DMS79 (cell line): ENCODE measurements around the gene DGKQ.
"Not testable (repeated sequence)": the region's sequence is repeated elsewhere in the genome, so short reads cannot be mapped to it uniquely, and the experiment has no call there.

ENCODE experiments used
- DNase-seq: peaks from one replicate; lab custom pipeline; 2025; lab: John Stamatoyannopoulos, UW

The DGKQ gene

DNA sequence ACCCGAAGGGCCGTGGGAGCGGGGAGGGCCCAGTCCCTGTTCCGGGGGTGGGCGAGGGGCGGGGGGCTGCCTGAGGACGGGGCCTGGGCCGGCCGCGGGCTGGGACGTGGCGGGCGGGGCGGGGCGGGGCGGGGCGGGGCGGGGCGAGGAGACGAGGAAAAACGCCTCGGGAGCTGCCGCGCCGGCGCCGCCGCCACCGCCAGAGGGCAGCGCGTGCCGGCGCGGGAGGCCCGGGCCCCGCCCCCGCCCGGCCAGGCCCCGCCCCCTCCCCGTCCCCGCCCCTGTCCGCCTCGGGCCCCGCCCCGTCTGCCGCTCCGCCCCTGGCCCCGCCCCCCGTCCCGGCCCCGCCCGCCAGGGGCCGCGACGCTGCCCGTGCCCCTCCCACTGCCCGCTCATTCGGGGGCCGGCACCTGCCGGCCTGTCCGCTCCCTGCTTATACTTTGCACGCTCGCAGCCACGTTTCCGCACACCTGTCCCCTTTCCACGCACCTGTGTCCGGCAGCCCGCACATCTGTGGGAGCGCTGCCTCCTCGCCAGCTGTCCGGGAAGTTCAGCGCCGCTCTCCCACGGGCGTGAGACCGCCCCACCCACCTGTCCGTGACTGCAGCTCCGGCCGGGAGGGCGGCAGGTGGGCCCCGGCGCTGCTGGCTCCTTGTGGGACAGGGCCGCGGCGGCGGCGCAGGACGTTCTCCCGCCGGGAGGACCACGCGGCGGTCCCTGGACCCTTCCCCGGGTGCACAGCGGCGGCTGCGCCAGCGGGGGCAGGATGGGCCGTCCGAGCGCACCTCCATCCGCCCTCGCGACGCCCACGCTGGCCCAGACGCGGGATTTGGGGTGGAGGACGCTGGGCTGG is 36.4 kb upstream of the DGKQ start:
- DNase-seq = no peak

DNA sequence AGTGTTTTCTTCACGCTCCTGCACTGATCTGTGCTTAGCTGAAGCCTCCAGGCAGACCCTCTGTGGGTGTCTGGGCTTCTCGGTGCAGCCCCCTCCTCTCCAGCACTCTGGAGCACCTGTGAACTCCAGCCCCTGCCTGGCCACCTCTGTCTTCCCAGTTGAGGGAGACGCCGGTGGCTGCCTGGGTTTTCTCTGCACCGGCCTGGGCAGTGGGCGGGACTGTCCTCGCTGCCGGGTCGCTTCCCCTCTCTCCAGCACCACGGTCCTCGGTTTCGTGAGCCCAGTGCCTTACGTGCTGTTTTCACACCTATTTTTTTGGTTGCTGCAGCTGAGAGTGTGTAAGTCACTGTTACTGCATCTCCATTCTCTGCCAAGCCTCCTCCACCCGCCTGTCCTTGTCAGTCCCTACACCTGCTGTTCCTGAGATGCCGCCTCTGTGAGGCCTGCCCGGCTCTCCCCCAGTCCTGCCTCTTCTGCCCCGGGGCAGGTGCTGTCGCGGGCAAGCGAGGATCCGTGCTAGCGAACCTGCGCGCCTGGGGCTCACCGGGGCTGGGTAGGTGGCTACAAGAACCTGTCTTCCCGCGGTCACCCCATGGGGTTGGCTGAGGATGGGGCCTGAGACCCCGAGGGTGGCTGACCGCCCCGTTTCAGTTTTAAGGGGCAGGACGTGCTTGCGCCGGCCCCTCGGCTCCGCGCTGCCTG is 35.6 kb upstream of the DGKQ start:
- no peak for DNase-seq

DNA sequence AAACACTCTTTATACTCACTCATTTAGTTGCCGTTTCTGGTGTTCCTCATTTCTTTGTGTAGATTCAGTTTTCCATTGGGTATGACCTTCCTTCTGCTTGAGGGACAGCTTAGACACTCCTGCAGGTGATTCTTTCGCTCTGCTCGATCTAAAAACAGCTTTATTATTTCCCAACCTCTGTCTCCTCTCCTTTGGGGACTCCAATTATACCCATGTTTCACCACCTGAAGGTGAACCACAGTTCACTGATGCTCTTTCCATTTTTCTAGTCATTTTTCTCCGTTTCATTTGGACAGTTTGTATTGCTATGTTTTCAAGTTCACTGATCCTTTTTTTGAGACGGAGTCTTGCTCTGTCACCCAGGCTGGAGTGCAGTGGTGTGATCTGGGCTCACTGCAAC is 33.5 kb upstream of the DGKQ start:
- no peak for DNase-seq

DNA sequence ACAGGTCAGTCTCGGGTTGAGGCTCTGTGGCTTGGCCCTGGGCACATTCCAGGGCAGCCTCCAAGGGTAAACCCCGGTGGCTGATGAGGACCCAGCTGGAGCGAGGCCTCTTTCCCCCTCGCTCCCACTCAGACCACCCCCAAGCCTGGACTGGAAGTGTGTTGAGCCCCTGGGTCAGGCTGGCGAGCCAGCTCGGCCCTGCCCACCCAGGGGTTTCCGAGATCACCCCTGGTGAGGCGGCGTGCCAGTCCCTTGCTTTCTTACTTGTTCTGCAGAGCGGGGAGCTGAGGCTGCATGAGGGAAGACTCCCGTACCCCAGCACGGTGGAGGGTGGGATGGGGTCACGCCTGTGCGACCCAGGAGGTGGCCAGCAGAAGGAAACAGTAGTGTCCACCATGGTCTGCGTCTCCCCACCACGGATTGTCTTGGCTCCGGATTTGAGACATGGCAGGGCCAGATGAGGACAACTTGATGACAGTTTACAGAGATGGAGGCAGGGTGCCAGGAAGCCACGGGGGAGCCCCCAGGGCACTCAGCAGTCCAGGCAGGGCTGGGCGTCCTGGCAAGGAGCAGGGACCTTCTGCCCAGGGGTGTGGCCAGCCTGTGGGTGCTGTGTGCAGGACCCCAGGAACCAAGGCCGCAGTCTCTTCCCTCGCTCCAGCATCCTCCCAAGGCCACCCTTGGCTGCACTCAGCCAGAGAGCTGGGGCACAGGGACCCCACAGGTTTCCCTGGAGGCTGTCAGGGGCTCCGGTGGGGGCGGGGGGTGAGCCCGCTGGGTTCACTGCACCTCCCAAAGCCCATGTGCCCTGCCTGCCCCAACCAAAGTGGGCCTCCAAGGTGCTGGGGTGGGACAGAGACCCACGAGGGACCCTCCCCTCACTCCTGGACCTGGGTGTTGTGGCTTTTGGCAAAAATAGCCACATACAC is 31.5 kb upstream of the DGKQ start:
- no peak for DNase-seq

- no peak for DNase-seq
Observed at GRCh38 chr4:1004071-1004418, 30.7 kb upstream of the DGKQ start.

DNA sequence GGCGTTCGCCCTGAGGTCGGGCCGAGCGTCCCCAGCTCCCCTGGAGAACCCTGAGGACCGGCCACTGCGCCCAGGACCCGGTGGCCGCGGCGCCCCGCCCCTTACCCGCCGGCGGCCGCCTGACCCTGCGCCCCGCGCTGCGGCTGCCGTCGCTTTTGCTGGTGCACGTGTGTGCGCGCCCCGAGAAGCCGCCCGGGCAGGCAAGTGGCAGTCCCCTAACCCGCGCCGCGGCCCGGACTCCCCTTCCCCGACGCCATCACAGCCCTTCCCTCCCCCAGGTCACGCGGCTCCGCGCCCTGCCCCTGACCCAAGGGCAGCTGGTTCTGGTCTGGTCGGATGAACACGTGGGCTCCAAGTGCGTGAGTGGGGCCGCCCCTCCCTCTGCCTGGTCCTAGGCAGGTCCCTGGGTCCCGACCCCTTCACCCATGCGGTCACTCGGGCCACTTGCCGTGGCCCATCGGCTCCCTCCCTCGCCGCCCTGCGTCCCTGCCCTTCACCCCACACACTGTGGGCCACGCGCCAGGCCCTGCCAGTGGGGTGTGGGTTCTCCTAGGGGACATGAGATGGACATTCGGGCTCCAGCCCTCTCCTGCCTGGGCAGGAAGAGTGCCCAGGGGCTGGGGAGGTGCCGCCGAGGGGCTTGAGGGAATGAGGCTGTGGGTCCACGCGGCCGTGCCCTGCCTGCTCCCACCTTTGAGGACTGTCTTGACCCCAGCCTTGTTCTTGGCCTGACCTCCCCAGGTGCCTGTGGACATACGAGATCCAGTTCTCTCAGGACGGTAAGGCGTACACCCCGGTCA is 30.1 kb upstream of the DGKQ start:
- DNase-seq = no peak

DNA sequence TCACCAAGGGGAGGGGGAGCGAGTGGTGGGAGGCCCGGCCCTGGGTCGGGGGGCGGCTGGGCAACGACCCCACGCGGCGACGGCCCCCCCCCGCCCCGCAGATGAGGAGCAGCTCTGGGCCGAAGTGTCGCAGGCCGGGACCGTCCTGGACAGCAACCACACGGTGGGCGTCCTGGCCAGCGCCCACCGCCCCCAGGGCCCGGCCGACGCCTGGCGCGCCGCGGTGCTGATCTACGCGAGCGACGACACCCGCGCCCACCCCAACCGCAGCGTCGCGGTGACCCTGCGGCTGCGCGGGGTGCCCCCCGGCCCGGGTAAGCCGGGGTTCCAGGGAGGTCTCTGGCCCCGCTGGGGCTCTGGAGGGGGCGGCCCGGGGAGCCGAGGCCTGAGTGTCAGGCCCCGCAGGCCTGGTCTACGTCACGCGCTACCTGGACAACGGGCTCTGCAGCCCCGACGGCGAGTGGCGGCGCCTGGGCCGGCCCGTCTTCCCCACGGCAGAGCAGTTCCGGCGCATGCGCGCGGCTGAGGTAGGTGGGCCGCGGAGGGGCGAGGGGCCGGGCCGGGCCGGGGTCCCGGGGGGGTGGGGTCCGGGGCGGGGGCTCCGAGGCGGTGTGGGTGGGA is 29.4 kb upstream of the DGKQ start:
- no peak for DNase-seq

DNA sequence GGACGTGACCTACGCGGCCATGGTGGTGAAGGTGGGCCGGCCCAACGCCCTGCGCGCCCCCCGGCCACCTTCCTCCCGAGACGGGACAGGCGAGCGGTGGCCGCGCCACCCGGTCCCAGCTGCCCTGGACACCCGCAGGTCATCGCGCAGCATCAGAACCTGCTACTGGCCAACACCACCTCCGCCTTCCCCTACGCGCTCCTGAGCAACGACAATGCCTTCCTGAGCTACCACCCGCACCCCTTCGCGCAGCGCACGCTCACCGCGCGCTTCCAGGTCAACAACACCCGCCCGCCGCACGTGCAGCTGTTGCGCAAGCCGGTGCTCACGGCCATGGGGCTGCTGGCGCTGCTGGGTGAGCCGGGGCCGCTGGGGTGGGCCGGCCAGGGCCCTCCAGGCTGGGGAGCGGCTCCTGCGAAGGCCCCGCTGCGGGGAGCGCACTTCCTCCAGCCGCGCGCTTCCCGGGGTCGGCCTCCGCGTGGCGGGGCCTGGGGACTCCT is 28.8 kb upstream of the DGKQ start:
- no peak for DNase-seq

GRCh38 chr4:1001561-1002130 is 28.3 kb upstream of the DGKQ start:
- DNase-seq = no peak

DNA sequence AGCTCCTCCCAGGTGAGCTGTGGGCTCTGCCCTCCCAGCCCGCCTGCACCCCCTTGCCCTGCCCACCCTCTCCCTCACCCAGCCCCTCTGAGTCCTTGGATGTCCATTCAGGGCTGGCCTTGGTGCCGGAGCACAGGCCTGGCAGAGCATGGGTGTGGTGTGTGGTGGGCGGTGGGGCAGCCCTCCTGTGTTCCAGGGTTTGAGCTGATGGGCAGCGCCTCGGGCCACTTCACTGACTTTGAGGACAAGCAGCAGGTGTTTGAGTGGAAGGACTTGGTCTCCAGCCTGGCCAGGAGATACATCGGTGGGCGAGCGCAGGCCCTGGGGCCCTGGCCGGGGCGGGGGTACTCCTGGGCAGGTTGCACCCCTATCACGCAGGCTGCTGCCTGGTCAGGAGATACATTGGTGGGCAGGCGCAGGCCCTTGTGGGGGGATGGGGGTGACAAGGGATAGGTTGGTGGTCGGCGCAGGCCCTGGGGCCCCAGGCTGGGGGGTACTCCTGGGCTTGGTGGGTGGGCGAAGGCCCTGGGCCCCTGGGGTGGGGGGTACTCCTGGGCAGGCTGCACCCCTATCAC is 27.4 kb upstream of the DGKQ start:
- DNase-seq = no peak

GRCh38 chr4:999882-1000425 is 26.6 kb upstream of the DGKQ start:
- no peak for DNase-seq

DNA sequence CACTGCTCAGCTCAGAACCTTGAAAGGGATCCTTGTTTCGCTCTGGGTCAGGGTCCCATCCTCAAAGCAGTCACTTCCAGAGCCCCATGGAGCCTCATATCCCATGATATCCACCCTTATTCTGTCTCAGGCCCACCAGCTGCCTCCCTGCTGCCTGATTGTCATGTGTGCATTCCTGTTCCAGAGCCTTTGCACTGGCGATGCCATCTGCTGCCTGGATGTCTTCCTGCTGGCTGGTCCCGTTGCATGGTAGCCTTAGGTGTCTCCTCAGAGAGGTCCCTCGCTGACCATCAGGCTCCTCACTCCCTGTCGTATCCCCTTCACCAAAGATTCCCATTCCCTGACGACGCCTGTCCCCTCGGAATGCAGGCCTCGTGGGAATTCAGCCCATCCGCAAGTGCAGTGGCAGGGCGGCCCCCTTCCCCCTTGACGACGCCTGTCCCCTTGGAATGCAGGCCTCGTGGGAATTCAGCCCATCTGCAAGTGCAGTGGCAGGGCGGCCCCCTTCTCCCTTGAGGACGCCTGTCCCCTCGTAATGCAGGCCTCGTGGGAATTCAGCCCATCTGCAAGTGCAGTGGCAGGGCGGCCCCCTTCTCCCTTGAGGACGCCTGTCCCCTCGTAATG is 26.0 kb upstream of the DGKQ start:
- not testable (repeated sequence) for DNase-seq

DNA sequence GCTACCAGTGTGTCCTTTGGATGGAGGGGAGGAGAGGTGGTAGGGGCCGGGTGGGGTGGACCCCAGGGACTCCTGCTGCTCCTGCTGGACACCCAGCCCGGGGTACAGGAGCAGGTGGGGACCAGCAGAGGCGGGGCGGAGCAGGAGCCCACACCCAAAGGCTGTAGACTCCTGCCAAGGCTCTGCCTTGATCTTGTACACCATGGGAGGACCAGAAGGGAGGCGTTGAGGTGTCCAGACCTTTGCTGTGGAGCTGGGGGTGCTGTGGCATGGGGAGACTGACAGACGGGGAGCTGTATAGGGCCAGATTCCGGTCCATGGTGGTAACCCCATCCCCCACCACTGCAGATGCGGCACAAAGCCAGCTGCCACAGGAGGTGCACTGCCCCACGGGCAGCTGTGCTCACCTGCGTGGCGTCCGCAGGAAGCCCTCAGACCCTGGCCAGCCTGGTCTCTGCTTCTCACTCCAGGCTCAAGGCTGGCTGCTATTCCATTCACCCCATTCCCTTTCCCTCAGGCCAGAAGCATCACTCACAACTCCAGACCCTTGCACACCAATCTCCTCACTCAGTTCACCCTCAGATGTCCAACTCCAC is 24.8 kb upstream of the DGKQ start:
- no peak for DNase-seq

GRCh38 chr4:997375-998071 is 24.2 kb upstream of the DGKQ start:
- DNase-seq = no peak

DNA sequence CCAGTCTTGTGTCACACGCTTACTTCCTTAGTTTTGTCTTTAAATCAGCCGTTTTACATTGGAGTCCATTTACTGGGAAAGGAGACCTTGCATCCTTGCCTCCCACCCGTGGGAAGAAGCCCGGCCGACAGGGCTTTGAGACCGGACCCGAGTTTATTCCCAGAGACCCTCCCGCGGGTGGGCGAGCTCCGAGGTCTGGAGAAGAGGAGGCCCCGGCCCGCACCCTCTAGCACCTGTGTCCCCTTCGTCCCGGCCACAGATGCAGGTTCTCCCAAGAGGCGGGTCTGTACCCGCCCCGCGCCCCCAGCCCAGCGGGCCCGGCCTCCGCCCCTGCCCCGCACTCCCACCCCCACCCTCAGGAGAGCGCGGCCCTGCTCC is 23.6 kb upstream of the DGKQ start:
- DNase-seq = no peak

DNA sequence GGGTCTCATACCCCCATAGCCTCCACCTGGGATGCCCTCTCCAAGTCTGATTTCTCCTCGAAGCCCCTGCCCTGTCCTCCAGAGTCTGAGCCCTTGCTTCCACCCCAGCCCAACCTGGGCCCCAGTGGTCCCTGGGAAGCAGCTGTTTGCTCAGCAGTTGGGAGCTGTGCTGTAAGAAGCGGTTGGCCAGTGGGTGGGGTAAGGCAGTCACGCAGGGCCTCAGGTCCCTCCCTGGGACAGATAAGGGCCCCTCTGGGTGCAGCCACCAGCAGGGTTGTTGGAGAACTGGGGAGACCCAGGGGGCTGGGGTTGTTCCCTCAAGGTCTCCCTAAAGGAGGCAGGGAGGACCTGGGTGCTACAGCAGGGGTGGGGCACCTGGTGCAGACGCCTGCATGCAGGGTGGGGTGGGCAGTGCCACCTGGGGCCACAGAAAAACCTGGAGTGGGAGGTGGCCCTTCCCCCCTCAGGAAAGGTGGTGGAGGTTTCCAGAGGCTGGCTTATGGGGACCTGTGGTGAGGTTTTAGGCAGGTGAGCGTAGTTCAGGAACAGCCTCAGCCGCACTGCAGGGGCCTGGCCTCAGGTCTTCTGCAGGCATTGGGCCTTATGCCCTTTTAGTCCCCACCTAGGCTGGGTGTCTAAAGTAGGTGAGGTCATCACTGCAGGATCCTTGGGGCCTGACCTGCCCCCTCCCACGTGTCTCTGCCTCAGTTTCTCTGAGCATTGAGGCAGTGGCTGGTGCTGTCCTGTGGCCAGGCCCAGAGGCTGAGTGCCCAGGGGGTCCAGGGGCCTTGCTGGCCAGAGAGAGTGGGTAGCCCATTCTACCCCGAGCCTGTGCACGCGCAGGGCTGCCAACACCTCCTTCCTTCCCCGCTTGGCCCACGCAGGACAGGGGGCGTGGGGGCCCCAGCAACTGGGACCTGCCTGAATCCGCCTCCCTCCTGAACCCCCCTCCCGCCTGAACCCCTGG is 22.9 kb upstream of the DGKQ start:
- no peak for DNase-seq

GRCh38 chr4:995311-996026 is 22.1 kb upstream of the DGKQ start:
- no peak for DNase-seq
